ENCODE results near the gene CCDC6. TPM values are rescaled to one million over a fixed set of nuclear protein-coding genes. Genes with fewer than 3 reads are reported as not detected.

CCDC6 gene
- total RNA-seq, 1 experiment from 2014 or later: 54.9 TPM

GRCh38 chr10:59830601-59831259, 75.6 kb downstream of the CCDC6 start:
- BruUV-seq (replicated peaks): TSS peak; percentile 17
- H3K9me2 ChIP-seq (ENCODE audit: insufficient read depth): no peaks in the 10 kb centered on the region
- H3K4me2 ChIP-seq (ENCODE audit: low read length): no peak overlapping the region
- 0 out of 4 replicates have a peak, but pooled peaks cover 0 to 4% of the 10 kb centered on the region in 2 experiments for H3K36me3 ChIP-seq (ENCODE audit: control insufficient read depth in 1 of 2, insufficient read depth in 2 of 2, low read length in 2 of 2)
- POLR2A ChIA-PET: interaction anchor here (0.5 to 0.9 kb wide), 2 partner anchors 76 to 214 kb away, joined by 3 read pairs; partner anchors contain the start of gene CCDC6
- TF ChIP-seq SRF (IDR thresholded peaks at IDR 0.05; ENCODE audit: low read depth) (no peak), CEBPB (IDR thresholded peaks at IDR 0.05; ENCODE audit: low read depth) (no peak), SIN3A (IDR thresholded peaks at IDR 0.05; ENCODE audit: low read depth) (no peak), CTCF (IDR thresholded peaks at IDR 0.05 in 2 of 3, conservative IDR thresholded peaks at IDR 0.05 in 1 of 3; ENCODE audit: borderline replicate concordance in 1 of 3, insufficient read depth in 1 of 3, low read depth in 2 of 3, low read length in 2 of 3) (peak; percentile 59 to 92 (median 86); a peak in 5 of 6 replicates), POLR2A (IDR thresholded peaks at IDR 0.05; ENCODE audit: borderline replicate concordance, extremely low read depth, insufficient read depth, insufficient read length) (no peak), SP1 (IDR thresholded peaks at IDR 0.05; ENCODE audit: low read depth) (no peak), TCF7L2 (IDR thresholded peaks at IDR 0.05; ENCODE audit: borderline replicate concordance, extremely low read depth, insufficient read depth, insufficient read length) (no peak), ZBTB33 (IDR thresholded peaks at IDR 0.05; ENCODE audit: extremely low read depth, insufficient replicate concordance, low read length) (no peak), POLR2AphosphoS5 (IDR thresholded peaks at IDR 0.05; ENCODE audit: low read depth, low read length) (no peak), EZH2 (IDR thresholded peaks at IDR 0.05) (no peak), FOSL1 (IDR thresholded peaks at IDR 0.05; ENCODE audit: low read depth) (no peak), RAD21 (IDR thresholded peaks at IDR 0.05; ENCODE audit: low read depth) (peak; percentile 56)
- peaks cover 25% of the 10 kb centered on the region; the same call in 1 of the 2 replicates for H3K79me2 ChIP-seq (ENCODE audit: insufficient read depth, low read length)
- DNase-seq (ENCODE audit: low read depth, low spot score): peak; percentile 34
- H3K9ac ChIP-seq (ENCODE audit: low read length): no peak overlapping the region
- no peaks in the 10 kb centered on the region for H3K4me1 ChIP-seq (ENCODE audit: control insufficient read depth in 1 of 2, insufficient read depth in 2 of 2, low read length in 2 of 2)
- RAD21 ChIA-PET (ENCODE audit: low non-redundant PET in 1 of 2, low total read pairs in 2 of 2, uncharacterized antibody in 2 of 2, unreplicated experiment in 2 of 2): no interaction called here
- H3K4me3 ChIP-seq (replicated peaks in 1 of 2; ENCODE audit: low read depth in 1 of 2, low read length in 2 of 2): no peak overlapping the region
- no peaks in the 10 kb centered on the region for H3K27me3 ChIP-seq (ENCODE audit: insufficient read depth, low read length)
- H2AFZ ChIP-seq (ENCODE audit: low read depth, low read length, poor library complexity, severe bottlenecking): no peak overlapping the region
- intact Hi-C loops (cut with micrococcal nuclease): loop anchor here (1.0 to 10.0 kb wide), 4 partner anchors 202 to 1043 kb away; no protein-coding TSS in a partner anchor
- H3K27ac ChIP-seq (ENCODE audit: low read depth, low read length): no peak overlapping the region
- ATAC-seq: peak; percentile 90
- H4K20me1 ChIP-seq (ENCODE audit: insufficient read depth): peaks cover 11% of the 10 kb centered on the region; the same call in 1 of the 2 replicates
- H3K9me3 ChIP-seq (ENCODE audit: control insufficient read depth in 1 of 2, insufficient read depth in 1 of 2, low read depth in 1 of 2, low read length in 2 of 2): no peaks in the 10 kb centered on the region
- CTCF ChIA-PET: interaction anchor here (0.7 to 1.9 kb wide), 20 partner anchors 8 to 217 kb away, joined by 3 to 19 read pairs (median 4); partner anchors contain the start of gene CCDC6
